DND-41 (cell line): ENCODE results near the gene CRTC3.

ENCODE experiments used
- ATAC-seq: fragments of 200-7000 bp; cut with Tn5 transposase; 3 replicates; pipeline ENCODE4 v1.9.1; 2021; ENCODE audit warnings: low read depth; ENCODE audit not compliant: insufficient read depth
- DNase-seq: peaks from one replicate; pipeline ENCODE4 v3.0.0-alpha.2; 2020
- H2AFZ ChIP-seq: 2 replicates; pipeline ENCODE4 v1.6.0; 2012; ENCODE audit warnings: low read depth, low read length
- H3K27ac ChIP-seq: 2 replicates; pipeline ENCODE4 v1.5.1; 2012; ENCODE audit warnings: low read length, inconsistent platforms
- H3K27me3 ChIP-seq: fragments of 200-600 bp; sonication (generic); 2 replicates; pipeline ENCODE4 v1.6.0; 2012; ENCODE audit warnings: low read length, mild to moderate bottlenecking, inconsistent platforms; ENCODE audit not compliant: insufficient read depth, poor library complexity
- H3K36me3 ChIP-seq: 2 replicates; pipeline ENCODE4 v1.5.1; 2012; ENCODE audit warnings: low read length, inconsistent platforms; ENCODE audit not compliant: insufficient read depth
- H3K4me1 ChIP-seq: 2 replicates; pipeline ENCODE4 v1.5.1; 2012; ENCODE audit warnings: mild to moderate bottlenecking, low read length; ENCODE audit not compliant: insufficient read depth
- H3K4me2 ChIP-seq: 2 replicates; pipeline ENCODE4 v1.6.0; 2012; ENCODE audit warnings: mild to moderate bottlenecking, moderate library complexity, low read length, inconsistent platforms; ENCODE audit not compliant: insufficient read depth
- H3K4me3 ChIP-seq, 2 experiments: fragments of 200-600 bp in 1 of 2; shearing (Covaris generic) in 1 of 2; 2 replicates each; pipeline ENCODE4 v1.5.1; 2012 to 2016; ENCODE audit warnings: inconsistent platforms in 2 of 2, low read length in 2 of 2, mild to moderate bottlenecking in 2 of 2, low read depth in 1 of 2, moderate library complexity in 1 of 2
- H3K79me2 ChIP-seq: 2 replicates; pipeline ENCODE4 v1.6.0; 2012; ENCODE audit warnings: low read length, inconsistent platforms; ENCODE audit not compliant: insufficient read depth
- H3K9ac ChIP-seq: 2 replicates; pipeline ENCODE4 v1.6.0; 2012; ENCODE audit warnings: low read depth, mild to moderate bottlenecking, inconsistent platforms, low read length, moderate library complexity
- H3K9me3 ChIP-seq: 2 replicates; pipeline ENCODE4 v1.5.1; 2012; ENCODE audit warnings: low read length, moderate library complexity, mild to moderate bottlenecking, inconsistent platforms; ENCODE audit not compliant: insufficient read depth, severe bottlenecking
- H4K20me1 ChIP-seq: 2 replicates; pipeline ENCODE4 v1.6.0; 2012; ENCODE audit warnings: low read length; ENCODE audit not compliant: insufficient read depth
- EZH2 ChIP-seq: IDR thresholded peaks from 3 replicates; pipeline ENCODE4 v1.6.1; 2012; ENCODE audit warnings: borderline replicate concordance, low read depth, mild to moderate bottlenecking, moderate library complexity, low read length, inconsistent platforms; ENCODE audit not compliant: severe bottlenecking
- TF ChIP-seq, protein P1 (sequence below): IDR thresholded peaks from 2 replicates; pipeline ENCODE4 v1.5.1; 2012; ENCODE audit warnings: borderline replicate concordance, low read length, moderate library complexity, mild to moderate bottlenecking; ENCODE audit not compliant: poor library complexity, severe bottlenecking; ENCODE audit errors: extremely low read depth

CRTC3 gene

DNA sequence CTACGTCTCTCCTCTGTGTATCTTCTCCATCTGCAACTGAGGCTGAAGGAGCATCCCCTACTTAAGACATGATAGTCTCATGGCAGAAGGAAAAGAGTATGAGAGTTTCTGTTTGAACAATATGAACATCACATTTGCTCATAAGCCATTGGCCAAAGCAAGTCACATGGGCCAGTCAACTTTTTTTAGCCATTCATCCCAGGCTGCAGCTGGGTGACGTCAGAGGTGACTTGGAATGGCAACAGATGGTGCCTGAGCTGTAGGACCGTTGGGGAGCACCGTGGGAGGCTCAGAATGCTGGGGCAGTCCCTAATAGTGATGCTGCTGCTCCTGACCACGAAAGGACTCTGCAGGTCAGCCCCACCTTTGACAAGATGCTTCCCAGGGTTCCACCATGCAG, 58.7 kb downstream of the CRTC3 start:
- Histone ChIP-seq H3K27ac (no peak overlapping the region), H3K4me3 (no peak overlapping the region), H3K79me2 (peaks cover 11% of the 10 kb centered on the region; the same call in 1 of the 2 replicates), H4K20me1 (peaks cover 2% of the 10 kb centered on the region; the same call in 1 of the 2 replicates), H3K4me1 (peaks cover 4% of the 10 kb centered on the region), H3K36me3 (peaks cover 4% of the 10 kb centered on the region; the same call in 1 of the 2 replicates), H2AFZ (no peak overlapping the region), H3K9ac (no peak overlapping the region), H3K9me3 (no peaks in the 10 kb centered on the region), H3K4me2 (no peak overlapping the region), H3K27me3 (no peaks in the 10 kb centered on the region)
- no peak for DNase-seq
- no peak for TF ChIP-seq EZH2
- TF ChIP-seq, protein P1, sequence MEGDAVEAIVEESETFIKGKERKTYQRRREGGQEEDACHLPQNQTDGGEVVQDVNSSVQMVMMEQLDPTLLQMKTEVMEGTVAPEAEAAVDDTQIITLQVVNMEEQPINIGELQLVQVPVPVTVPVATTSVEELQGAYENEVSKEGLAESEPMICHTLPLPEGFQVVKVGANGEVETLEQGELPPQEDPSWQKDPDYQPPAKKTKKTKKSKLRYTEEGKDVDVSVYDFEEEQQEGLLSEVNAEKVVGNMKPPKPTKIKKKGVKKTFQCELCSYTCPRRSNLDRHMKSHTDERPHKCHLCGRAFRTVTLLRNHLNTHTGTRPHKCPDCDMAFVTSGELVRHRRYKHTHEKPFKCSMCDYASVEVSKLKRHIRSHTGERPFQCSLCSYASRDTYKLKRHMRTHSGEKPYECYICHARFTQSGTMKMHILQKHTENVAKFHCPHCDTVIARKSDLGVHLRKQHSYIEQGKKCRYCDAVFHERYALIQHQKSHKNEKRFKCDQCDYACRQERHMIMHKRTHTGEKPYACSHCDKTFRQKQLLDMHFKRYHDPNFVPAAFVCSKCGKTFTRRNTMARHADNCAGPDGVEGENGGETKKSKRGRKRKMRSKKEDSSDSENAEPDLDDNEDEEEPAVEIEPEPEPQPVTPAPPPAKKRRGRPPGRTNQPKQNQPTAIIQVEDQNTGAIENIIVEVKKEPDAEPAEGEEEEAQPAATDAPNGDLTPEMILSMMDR, result no peak
- no peak for ATAC-seq

DNA sequence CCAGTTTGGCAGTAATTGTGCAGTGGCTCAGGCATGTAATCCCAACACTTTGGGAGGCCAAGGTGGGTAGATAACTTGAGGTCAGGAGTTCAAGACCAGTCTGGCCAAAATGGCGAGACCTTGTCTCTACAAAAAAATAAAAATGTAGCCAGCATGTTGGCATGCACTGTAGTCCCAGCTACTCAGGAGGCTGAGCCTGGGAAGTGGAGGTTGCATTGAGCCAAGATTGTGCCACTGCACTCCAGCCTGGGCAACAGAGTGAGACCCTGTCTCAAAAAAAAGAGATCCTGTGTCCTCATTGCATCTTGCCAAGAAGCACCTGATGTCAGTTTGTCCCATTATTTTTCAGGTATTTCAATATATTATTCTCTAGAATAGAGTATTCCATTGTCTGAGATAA, 61.8 kb downstream of the CRTC3 start:
- no peak for ATAC-seq
- Histone ChIP-seq H3K9me3 (no peaks in the 10 kb centered on the region), H3K4me2 (no peak overlapping the region), H3K4me3 (no peak overlapping the region), H3K79me2 (peaks cover 7% of the 10 kb centered on the region; the same call in 1 of the 2 replicates), H3K27me3 (no peaks in the 10 kb centered on the region), H3K9ac (no peak overlapping the region), H3K36me3 (peaks cover 8% of the 10 kb centered on the region; the same call in 1 of the 2 replicates), H3K27ac (no peak overlapping the region), H4K20me1 (peaks cover 2% of the 10 kb centered on the region; the same call in 1 of the 2 replicates), H2AFZ (no peak overlapping the region), H3K4me1 (peaks cover 22% of the 10 kb centered on the region)
- no peak for DNase-seq
- no peak for TF ChIP-seq EZH2
- TF ChIP-seq, protein P1, result no peak

DNA sequence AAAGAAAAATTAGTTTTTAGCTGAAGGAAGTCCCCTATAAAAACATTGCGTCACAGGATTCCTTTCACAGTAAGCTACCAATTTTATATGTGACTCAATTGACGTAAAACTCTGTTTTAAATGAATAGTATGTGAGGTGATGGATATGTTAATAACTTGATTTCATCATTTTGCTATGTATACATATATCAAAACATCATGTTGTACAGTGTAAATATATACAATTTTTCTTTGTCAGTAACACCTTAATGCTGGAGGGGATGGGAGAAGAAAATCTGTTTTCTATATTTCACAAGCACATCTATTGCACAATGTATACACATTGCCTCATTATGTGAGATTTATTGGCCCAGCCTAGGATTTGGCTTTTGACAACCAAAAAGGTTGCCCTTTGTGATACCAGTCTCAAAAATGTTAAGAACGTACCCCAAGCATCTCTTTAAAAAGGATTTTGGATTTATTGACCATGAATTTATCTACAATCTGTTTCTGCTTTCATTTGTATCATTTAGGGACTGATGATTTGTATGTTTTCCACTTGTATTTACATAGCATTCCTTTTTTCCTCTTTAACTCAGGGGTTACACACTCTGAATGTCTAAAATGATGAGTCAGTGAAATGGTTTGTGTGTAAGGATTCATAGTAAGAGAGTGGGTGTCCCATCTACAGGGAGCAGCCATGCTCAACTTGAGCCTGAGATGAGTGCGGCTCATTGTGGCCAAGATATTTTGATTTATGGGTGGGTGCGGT, 62.6 kb downstream of the CRTC3 start:
- DNase-seq (no peak), ATAC-seq (no peak)
- Histone ChIP-seq H3K79me2 (peaks cover 3% of the 10 kb centered on the region; the same call in 1 of the 2 replicates), H3K4me2 (no peak overlapping the region), H3K36me3 (peaks cover 8% of the 10 kb centered on the region; the same call in 1 of the 2 replicates), H3K4me1 (peaks cover 28% of the 10 kb centered on the region), H2AFZ (no peak overlapping the region), H3K9ac (no peak overlapping the region), H3K27me3 (no peaks in the 10 kb centered on the region), H4K20me1 (no peaks in the 10 kb centered on the region), H3K4me3 (no peak overlapping the region), H3K27ac (no peak overlapping the region), H3K9me3 (no peaks in the 10 kb centered on the region)
- TF ChIP-seq, protein P1, result no peak
- no peak for TF ChIP-seq EZH2
